ENCODE measurements around the gene NEDD9. TPM values are rescaled to one million over a fixed set of nuclear protein-coding genes. Genes with fewer than 3 reads are reported as not detected.

NEDD9 gene
- total and polyA plus RNA-seq, 2 of the 13 experiments (the other 11 are each of a cell fraction or from before 2014, with no cell fraction given) = 27.1 to 389 TPM

DNA sequence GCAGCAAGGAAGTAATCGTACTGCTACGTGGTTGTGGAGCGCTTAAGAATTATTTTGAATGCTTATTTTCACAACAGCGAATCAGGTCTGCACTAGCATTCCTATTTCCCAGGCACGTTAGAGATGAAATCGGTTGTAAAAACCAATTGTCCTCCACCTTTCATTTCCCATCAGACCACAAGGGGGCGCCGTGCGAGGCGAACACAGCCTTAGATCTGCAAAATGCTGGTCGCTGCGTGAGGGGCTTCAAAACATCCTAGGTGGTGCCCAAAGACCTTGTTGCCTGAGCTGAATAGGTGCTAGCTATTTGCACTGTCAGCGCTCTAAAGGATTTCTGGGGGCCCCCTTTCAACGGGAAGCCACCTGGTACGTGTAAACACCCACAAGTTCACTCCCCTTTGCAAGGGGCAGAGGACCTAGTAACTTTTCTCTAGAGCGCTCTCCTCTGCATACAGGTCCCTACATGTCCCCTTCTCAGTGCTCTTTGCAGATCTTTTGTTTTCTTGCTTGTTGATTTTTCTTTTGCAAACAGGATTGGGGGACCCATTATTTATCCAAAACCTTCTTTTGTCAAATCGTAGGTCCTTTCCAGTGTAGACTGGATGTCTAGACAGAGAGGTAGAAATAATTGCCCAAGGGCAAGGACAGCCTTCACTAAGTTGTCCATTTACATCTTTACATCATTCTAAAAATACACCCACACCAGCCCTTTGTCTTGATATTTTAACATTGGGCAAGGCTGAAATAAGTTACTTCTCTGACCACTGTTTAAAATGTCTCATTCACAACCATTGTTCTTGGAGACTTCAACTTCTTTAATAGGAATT, 59.8 kb downstream of the NEDD9 start (continued):
- TF ChIP-seq, protein P1, sequence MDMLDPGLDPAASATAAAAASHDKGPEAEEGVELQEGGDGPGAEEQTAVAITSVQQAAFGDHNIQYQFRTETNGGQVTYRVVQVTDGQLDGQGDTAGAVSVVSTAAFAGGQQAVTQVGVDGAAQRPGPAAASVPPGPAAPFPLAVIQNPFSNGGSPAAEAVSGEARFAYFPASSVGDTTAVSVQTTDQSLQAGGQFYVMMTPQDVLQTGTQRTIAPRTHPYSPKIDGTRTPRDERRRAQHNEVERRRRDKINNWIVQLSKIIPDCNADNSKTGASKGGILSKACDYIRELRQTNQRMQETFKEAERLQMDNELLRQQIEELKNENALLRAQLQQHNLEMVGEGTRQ (IDR thresholded peaks at IDR 0.05; ENCODE audit: low read depth, low read length) = no peak
- TF ChIP-seq, protein P1 (CRISPR knock-in tag; IDR thresholded peaks at IDR 0.05; ENCODE audit: borderline replicate concordance) = no peak
- TF ChIP-seq RARA (CRISPR knock-in tag; IDR thresholded peaks at IDR 0.05) (no peak), RXRA (CRISPR knock-in tag; IDR thresholded peaks at IDR 0.05) (no peak), MTF1 (CRISPR knock-in tag; IDR thresholded peaks at IDR 0.05) (no peak), TP53 (CRISPR knock-in tag; conservative IDR thresholded peaks at IDR 0.05) (no peak; the same call in 1 of the 2 replicates), ZNF354B (CRISPR knock-in tag; IDR thresholded peaks at IDR 0.05) (no peak), ZSCAN20 (CRISPR knock-in tag; IDR thresholded peaks at IDR 0.05; ENCODE audit: borderline replicate concordance) (peak; percentile 68; the same call in 1 of the 2 replicates), ZNF33B (CRISPR knock-in tag; IDR thresholded peaks at IDR 0.05) (no peak), MED8 (CRISPR knock-in tag; IDR thresholded peaks at IDR 0.05; ENCODE audit: insufficient replicate concordance) (no peak), ZNF382 (CRISPR knock-in tag; IDR thresholded peaks at IDR 0.05; ENCODE audit: borderline replicate concordance) (no peak), ZNF225 (CRISPR knock-in tag; IDR thresholded peaks at IDR 0.05) (no peak), ERF (CRISPR knock-in tag; IDR thresholded peaks at IDR 0.05) (peak; percentile 34; the same call in 1 of the 2 replicates), ZNF607 (CRISPR knock-in tag; IDR thresholded peaks at IDR 0.05; ENCODE audit: borderline replicate concordance) (no peak), ZNF460 (CRISPR knock-in tag; IDR thresholded peaks at IDR 0.05; ENCODE audit: borderline replicate concordance) (no peak), SSRP1 (CRISPR knock-in tag; IDR thresholded peaks at IDR 0.05) (no peak), ZNF124 (CRISPR knock-in tag; IDR thresholded peaks at IDR 0.05) (0 out of 2 replicates have a peak, but pooled peaks have one; percentile 30), KLF6 (CRISPR knock-in tag; IDR thresholded peaks at IDR 0.05) (no peak), CBFB (CRISPR knock-in tag; IDR thresholded peaks at IDR 0.05) (no peak), ATF7-NPFF (CRISPR knock-in tag; IDR thresholded peaks at IDR 0.05; ENCODE audit: low read depth) (no peak), NFKBIZ (CRISPR knock-in tag; IDR thresholded peaks at IDR 0.05) (no peak)
- TF ChIP-seq, protein P2, sequence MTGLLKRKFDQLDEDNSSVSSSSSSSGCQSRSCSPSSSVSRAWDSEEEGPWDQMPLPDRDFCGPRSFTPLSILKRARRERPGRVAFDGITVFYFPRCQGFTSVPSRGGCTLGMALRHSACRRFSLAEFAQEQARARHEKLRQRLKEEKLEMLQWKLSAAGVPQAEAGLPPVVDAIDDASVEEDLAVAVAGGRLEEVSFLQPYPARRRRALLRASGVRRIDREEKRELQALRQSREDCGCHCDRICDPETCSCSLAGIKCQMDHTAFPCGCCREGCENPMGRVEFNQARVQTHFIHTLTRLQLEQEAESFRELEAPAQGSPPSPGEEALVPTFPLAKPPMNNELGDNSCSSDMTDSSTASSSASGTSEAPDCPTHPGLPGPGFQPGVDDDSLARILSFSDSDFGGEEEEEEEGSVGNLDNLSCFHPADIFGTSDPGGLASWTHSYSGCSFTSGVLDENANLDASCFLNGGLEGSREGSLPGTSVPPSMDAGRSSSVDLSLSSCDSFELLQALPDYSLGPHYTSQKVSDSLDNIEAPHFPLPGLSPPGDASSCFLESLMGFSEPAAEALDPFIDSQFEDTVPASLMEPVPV (CRISPR knock-in tag; IDR thresholded peaks at IDR 0.05) = no peak; the same call in 1 of the 2 replicates
- TF ChIP-seq, protein P3, sequence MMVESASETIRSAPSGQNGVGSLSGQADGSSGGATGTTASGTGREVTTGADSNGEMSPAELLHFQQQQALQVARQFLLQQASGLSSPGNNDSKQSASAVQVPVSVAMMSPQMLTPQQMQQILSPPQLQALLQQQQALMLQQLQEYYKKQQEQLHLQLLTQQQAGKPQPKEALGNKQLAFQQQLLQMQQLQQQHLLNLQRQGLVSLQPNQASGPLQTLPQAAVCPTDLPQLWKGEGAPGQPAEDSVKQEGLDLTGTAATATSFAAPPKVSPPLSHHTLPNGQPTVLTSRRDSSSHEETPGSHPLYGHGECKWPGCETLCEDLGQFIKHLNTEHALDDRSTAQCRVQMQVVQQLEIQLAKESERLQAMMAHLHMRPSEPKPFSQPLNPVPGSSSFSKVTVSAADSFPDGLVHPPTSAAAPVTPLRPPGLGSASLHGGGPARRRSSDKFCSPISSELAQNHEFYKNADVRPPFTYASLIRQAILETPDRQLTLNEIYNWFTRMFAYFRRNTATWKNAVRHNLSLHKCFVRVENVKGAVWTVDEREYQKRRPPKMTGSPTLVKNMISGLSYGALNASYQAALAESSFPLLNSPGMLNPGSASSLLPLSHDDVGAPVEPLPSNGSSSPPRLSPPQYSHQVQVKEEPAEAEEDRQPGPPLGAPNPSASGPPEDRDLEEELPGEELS (CRISPR knock-in tag; IDR thresholded peaks at IDR 0.05) = 0 out of 2 replicates have a peak, but pooled peaks have one; percentile 19
- TF ChIP-seq, protein P4, sequence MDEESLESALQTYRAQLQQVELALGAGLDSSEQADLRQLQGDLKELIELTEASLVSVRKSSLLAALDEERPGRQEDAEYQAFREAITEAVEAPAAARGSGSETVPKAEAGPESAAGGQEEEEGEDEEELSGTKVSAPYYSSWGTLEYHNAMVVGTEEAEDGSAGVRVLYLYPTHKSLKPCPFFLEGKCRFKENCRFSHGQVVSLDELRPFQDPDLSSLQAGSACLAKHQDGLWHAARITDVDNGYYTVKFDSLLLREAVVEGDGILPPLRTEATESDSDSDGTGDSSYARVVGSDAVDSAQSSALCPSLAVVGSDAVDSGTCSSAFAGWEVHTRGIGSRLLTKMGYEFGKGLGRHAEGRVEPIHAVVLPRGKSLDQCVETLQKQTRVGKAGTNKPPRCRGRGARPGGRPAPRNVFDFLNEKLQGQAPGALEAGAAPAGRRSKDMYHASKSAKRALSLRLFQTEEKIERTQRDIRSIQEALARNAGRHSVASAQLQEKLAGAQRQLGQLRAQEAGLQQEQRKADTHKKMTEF (CRISPR knock-in tag; IDR thresholded peaks at IDR 0.05) = peak; percentile 66

Measured in HepG2 (cell line).